Activated naive CD8-positive, alpha-beta T cell (primary cell): ENCODE data around the gene PGBD2.
"Not testable (repeated sequence)": the region's sequence is repeated elsewhere in the genome, so short reads cannot be mapped to it uniquely, and the experiment has no call there.

Experiments
- H3K27ac Mint-ChIP-seq: one replicate; pipeline ENCODE4 v1.8.0; 2021; ENCODE audit warnings: mixed read lengths
- H3K27me3 Mint-ChIP-seq: one replicate; pipeline ENCODE4 v1.8.0; 2021; ENCODE audit warnings: mixed read lengths
- H3K36me3 Mint-ChIP-seq: one replicate; pipeline ENCODE4 v1.8.0; 2021; ENCODE audit warnings: mixed read lengths
- H3K4me1 Mint-ChIP-seq: one replicate; pipeline ENCODE4 v1.8.0; 2021; ENCODE audit warnings: low read depth, mixed read lengths
- H3K4me3 Mint-ChIP-seq: one replicate; pipeline ENCODE4 v1.8.0; 2021; ENCODE audit warnings: mild to moderate bottlenecking, mixed read lengths
- H3K9me3 Mint-ChIP-seq: one replicate; pipeline ENCODE4 v1.8.0; 2021; ENCODE audit warnings: low read depth, mixed read lengths

The PGBD2 gene

GRCh38 chr1:248881261-248881660 lies 24.8 kb upstream of the PGBD2 start:
- Mint-ChIP-seq H3K4me3 (no peak overlapping the region), H3K36me3 (no peaks in the 10 kb centered on the region), H3K4me1 (peaks cover 2% of the 10 kb centered on the region), H3K27me3 (no peaks in the 10 kb centered on the region), H3K27ac (no peak overlapping the region), H3K9me3 (no peaks in the 10 kb centered on the region)

- not testable (repeated sequence) for H3K4me3 Mint-ChIP-seq
Observed at GRCh38 chr1:248882427-248882826, 23.6 kb upstream of the PGBD2 start.

DNA sequence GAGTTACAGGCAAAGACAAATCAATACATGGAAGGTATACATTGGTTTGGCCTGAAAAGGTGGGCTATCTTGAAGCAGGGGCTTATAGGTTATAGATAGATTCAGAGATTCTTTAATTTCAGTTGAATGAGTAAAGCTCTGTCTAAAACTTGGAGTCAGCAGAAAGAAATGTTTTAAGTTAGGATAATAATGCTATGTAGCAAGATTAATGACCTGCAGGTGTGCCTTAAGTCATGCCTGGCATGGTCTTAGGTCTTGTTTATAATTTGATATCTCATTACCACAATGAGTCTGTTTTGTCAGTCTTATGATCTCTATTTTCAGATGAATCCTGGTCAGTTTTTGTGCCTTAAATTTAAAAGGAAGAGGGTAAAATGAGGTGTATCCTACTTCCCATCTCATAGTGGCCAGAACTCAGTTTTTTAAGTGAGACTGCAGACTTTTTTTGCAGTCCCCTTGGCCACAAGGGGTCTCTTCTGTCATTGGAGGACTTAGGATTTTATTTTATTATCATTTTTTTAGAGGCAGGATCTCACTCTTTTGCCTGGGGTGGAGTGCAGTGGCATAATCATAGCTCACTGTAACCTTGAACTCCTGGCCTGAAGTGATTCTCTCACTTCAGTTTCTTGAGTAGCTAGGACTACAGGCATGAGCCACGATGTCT lies 21.3 kb upstream of the PGBD2 start:
- H3K36me3 Mint-ChIP-seq = no peaks in the 10 kb centered on the region
- H3K4me3 Mint-ChIP-seq = no peak overlapping the region
- no peaks in the 10 kb centered on the region for H3K9me3 Mint-ChIP-seq
- H3K27ac Mint-ChIP-seq = no peak overlapping the region
- H3K27me3 Mint-ChIP-seq = no peaks in the 10 kb centered on the region
- no peaks in the 10 kb centered on the region for H3K4me1 Mint-ChIP-seq

More at GRCh38 chr1:248882427-248882826, 23.6 kb upstream of the PGBD2 start:
- not testable (repeated sequence) for H3K9me3 Mint-ChIP-seq, H3K27me3 Mint-ChIP-seq, H3K36me3 Mint-ChIP-seq, H3K27ac Mint-ChIP-seq, H3K4me1 Mint-ChIP-seq

DNA sequence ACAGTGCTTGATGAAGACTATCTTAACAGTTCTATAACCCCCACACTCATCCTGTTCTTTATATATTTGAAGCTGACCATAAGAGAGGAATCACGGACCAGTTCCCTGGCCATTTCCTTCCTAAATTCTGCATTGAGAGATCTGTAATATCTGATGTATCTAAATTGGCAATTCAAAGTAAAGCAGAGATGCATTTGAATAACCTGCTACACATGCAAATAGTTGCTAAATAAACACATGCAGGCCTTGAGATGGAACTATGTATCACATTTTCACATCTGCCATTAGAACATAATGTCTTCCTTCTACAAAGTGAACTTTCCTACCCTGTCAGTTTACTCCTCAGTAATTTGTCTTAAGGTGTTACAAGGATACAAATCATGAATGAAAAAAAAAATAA lies 20.4 kb upstream of the PGBD2 start:
- Mint-ChIP-seq H3K36me3 (no peaks in the 10 kb centered on the region), H3K4me3 (no peak overlapping the region), H3K4me1 (no peaks in the 10 kb centered on the region), H3K27me3 (no peaks in the 10 kb centered on the region), H3K9me3 (no peaks in the 10 kb centered on the region), H3K27ac (no peak overlapping the region)

DNA sequence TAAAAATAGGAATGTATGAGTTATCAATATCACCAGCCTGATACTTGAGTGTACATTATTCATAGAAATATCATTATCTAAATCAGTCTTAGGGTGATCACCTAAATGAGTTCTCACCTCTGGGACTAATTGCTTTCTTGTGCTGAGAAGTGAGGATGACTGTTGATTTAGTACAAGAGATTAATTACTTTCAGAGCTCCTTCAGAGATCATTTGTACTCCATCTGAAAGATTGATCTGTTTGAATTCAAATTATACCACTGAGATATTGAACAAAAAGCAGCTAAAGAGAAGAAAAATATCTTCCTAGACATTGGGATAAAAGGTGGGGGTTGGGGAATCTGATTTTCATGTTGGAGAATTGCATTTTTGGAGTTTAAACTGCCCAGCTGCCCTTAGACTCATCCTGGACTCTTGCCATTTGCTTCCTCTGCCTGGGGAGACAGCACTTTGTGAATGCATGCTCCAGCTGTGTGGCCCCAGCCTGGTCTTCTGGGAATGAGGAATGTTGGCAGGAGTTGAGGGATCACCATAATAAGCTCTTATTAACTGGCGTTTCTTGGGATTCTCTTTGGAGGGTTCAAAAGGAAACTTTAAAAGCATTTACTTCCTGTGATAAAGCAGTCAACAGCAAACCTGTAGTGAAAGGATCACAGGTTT lies 19.7 kb upstream of the PGBD2 start:
- Mint-ChIP-seq H3K9me3 (no peaks in the 10 kb centered on the region), H3K36me3 (no peaks in the 10 kb centered on the region), H3K27ac (no peak overlapping the region), H3K27me3 (no peaks in the 10 kb centered on the region), H3K4me1 (no peaks in the 10 kb centered on the region), H3K4me3 (no peak overlapping the region)

- H3K4me1 Mint-ChIP-seq, H3K9me3 Mint-ChIP-seq, H3K27ac Mint-ChIP-seq, H3K4me3 Mint-ChIP-seq, H3K27me3 Mint-ChIP-seq, H3K36me3 Mint-ChIP-seq: not testable (repeated sequence)
Observed at GRCh38 chr1:248889914-248890243, 16.2 kb upstream of the PGBD2 start.

DNA sequence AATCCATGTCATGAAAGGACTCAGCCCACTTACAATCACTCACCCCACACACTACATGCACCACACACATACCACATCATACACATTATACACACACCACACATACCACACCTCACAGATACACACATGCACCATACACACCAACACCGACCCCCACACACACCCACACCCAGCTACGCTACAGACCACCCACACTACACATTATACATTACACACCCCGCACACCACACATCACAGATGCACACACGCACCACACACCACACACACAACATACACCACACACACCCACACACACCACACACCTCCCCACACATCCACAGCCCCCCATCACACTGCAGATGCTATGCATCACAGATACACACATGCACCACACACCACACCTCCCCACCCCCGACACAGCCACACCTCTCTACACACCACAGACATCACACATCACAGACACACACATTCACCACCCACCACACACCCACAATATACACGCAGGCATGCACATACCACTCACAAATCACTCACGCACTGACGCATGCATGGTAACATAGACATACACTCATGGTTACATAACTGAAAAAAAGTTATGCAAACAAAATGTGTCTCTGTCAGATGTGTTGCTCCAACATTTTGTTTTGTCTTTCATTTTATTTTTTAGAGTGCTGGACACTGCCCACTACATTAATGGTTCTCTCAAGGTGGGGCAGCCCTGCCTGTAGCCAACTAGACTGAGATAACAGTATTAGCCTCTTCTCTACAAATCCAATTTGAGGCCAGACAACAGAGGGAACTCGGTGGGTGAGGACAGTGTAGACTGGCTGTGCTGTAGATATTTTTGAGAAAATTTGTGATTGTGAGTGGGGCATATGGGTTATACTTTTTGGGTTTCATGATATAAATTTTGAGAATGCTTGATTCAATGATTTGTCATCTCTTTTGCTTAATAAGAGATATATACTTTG lies 15.2 kb upstream of the PGBD2 start:
- Mint-ChIP-seq H3K4me3 (no peak overlapping the region), H3K4me1 (no peaks in the 10 kb centered on the region), H3K9me3 (no peaks in the 10 kb centered on the region), H3K27ac (no peak overlapping the region), H3K27me3 (no peaks in the 10 kb centered on the region), H3K36me3 (no peaks in the 10 kb centered on the region)

DNA sequence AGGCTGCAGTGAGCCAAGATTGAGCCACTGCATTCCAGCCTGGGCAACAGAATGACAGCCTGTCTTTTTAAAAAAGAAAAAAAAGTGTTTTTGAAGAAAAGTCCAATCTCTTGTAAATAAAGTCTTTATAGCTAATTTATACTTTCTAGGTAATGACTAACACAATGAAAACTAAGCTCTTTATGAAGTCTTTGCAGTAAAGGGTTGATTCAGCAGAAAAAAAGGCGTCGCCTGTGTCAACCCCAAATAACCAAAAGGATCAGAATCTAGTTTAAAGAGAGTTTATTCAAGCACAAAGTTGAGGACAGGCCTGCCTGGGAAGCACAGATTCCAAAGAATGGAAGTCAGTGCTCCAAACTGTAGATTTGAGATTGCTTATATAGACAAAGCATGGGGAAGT lies 14.3 kb upstream of the PGBD2 start:
- H3K27ac Mint-ChIP-seq = no peak overlapping the region
- peaks cover 2% of the 10 kb centered on the region for H3K27me3 Mint-ChIP-seq
- no peaks in the 10 kb centered on the region for H3K9me3 Mint-ChIP-seq
- H3K36me3 Mint-ChIP-seq = no peaks in the 10 kb centered on the region
- H3K4me3 Mint-ChIP-seq = no peak overlapping the region
- no peaks in the 10 kb centered on the region for H3K4me1 Mint-ChIP-seq

DNA sequence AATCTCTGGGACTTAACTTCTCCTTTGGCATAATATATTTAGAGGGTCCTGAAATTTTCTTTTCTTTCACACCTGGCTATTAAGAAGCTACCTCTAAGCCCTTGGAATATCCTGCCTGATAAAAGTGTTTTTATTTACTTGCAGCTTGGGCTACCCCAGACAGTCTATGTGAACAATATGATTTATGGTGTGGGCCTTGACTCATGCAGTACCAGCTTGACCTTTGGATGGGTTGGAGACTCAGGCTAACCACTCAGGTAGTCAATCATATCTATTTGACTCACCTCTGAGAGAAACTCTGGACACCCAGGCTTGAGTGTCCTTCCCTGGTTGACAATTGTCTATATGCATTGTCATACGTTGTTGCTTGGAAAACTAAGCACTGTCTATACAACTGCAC lies 13.4 kb upstream of the PGBD2 start:
- Mint-ChIP-seq H3K27me3 (peaks cover 4% of the 10 kb centered on the region), H3K27ac (no peak overlapping the region), H3K4me1 (no peaks in the 10 kb centered on the region), H3K9me3 (no peaks in the 10 kb centered on the region), H3K36me3 (no peaks in the 10 kb centered on the region), H3K4me3 (no peak overlapping the region)

DNA sequence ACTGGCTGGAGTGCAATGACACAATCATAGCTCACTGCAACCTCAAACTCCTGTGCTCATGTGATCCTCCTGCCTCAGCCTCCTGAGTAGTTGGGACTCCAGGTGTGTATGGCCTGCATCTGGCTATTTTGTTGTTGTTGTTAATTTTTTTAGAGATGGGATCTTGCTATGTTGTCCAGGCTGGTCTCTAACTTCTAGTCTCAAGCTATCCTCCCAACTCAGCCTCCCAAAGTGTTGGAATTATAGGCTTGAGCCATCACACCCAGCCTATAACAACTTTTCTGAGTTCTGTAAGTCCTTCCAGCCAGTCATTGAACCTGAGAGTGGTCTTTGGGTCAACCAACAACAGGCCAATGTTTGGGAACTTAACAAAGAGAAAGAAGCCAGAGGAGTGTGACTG lies 11.2 kb upstream of the PGBD2 start:
- Mint-ChIP-seq H3K4me1 (no peaks in the 10 kb centered on the region), H3K36me3 (no peaks in the 10 kb centered on the region), H3K4me3 (no peak overlapping the region), H3K27me3 (peaks cover 10% of the 10 kb centered on the region), H3K27ac (no peak overlapping the region), H3K9me3 (no peaks in the 10 kb centered on the region)

DNA sequence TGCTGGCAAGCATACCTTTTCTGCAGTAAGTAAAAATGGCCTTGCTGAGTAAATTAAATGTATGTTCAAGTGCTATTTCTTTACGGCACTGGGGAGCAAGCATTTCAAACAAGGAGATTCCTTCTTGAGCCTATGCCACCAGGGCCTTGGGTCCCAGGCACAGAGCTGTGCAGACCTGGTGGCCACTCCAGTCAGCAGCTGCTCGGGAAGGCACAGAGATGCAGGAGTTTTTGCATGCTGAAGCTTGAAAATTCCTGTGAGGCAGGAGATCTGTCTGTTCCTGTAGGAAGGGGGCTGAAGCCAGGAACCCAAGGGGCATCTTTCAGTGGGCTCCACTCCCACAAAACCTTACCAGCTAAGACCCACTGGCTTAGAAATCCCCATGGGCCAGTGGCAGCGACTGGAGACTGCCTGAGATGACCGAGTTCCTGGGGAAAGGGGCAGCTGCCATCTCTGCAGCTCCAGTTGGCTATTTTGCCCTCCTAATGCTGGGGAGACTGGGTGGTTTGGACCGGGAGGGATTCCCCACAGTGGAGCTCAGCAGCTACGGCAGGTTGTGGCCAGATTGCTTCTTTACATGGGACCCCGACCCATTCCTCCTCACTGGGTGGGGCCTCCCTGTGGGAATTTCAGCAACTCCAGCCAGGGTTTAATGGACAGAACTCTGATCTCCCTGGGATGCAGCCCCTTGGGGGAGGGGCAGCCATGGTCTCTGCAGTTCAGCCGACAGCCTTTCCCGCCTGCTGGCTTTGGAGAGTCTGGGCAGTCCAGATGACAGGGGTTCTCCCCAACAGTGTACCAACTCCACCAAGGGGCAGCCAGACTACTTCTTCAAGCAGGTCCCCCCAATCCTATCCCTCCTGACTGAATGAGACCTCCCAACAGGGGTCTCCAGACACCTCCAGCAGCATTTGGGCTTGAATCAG lies 8.4 kb upstream of the PGBD2 start:
- Mint-ChIP-seq H3K4me1 (no peaks in the 10 kb centered on the region), H3K27ac (no peak overlapping the region), H3K9me3 (no peaks in the 10 kb centered on the region), H3K4me3 (no peak overlapping the region), H3K27me3 (peaks cover 10% of the 10 kb centered on the region), H3K36me3 (no peaks in the 10 kb centered on the region)

GRCh38 chr1:248900637-248901036 lies 5.4 kb upstream of the PGBD2 start:
- Mint-ChIP-seq H3K9me3 (no peaks in the 10 kb centered on the region), H3K27ac (no peak overlapping the region), H3K27me3 (peaks cover 10% of the 10 kb centered on the region), H3K4me1 (peaks cover 2% of the 10 kb centered on the region), H3K36me3 (no peaks in the 10 kb centered on the region), H3K4me3 (no peak overlapping the region)

DNA sequence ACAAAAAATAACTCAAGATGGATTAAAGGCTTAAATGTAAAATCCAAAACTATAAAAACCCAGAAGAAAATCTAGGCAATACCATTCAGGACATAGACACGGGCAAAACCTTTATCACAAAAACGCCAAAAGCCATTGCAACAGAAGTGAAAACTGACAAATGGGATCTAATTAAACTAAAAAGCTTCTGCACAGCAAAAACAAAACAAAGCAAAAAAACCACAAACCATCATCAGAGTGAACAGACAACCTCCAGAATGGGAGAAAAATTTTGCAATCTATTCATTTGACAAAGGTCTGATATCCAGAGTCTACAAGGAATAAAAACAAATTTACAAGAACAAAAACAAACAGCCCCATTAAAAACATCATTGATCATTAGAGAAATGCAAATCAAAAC lies 4.5 kb upstream of the PGBD2 start:
- peaks cover 8% of the 10 kb centered on the region for H3K27me3 Mint-ChIP-seq
- no peaks in the 10 kb centered on the region for H3K36me3 Mint-ChIP-seq
- peaks cover 6% of the 10 kb centered on the region for H3K4me1 Mint-ChIP-seq
- H3K4me3 Mint-ChIP-seq = no peak overlapping the region
- H3K27ac Mint-ChIP-seq = no peak overlapping the region
- H3K9me3 Mint-ChIP-seq = no peaks in the 10 kb centered on the region

GRCh38 chr1:248904437-248905216 lies 1.4 kb upstream of the PGBD2 start:
- peak overlapping the region; percentile 98 for H3K27ac Mint-ChIP-seq
- no peaks in the 10 kb centered on the region for H3K27me3 Mint-ChIP-seq
- peak overlapping the region; percentile 6 for H3K4me3 Mint-ChIP-seq
- no peaks in the 10 kb centered on the region for H3K36me3 Mint-ChIP-seq
- H3K9me3 Mint-ChIP-seq = no peaks in the 10 kb centered on the region
- H3K4me1 Mint-ChIP-seq = peaks cover 34% of the 10 kb centered on the region
